OCI-LY7 (cell line): ENCODE measurements around the gene MT4. TPM values are rescaled to one million over a fixed set of nuclear protein-coding genes. Genes with fewer than 3 reads are reported as not detected.

Source experiments
- BruUV-seq: library from RNA; stranded (reverse); fragments of 400-500 nt; replicated peaks from 2 replicates; lab custom pipeline; 2021; lab: Mats Ljungman, UMichigan
- CTCF ChIA-PET: fragments of 300-600 bp; sonication (Branson Sonifier 250); formaldehyde crosslinking; loops from one replicate; lab custom pipeline; 2022; ENCODE audit warnings: antibody characterized with exemption; ENCODE audit not compliant: unreplicated experiment; lab: Charles Lee
- POLR2A ChIA-PET: fragments of 300-600 bp; sonication (Branson Sonifier 250); formaldehyde crosslinking; loops from one replicate; lab custom pipeline; 2022; ENCODE audit warnings: antibody characterized with exemption; lab: Charles Lee
- DNase-seq: peaks from one replicate; pipeline ENCODE4 v3.0.0-alpha.2; 2015; ENCODE audit warnings: low spot score
- H2AFZ ChIP-seq: fragments of 200-600 bp; sonication (generic), shearing (Covaris generic); 2 replicates; pipeline ENCODE4 v1.6.1; 2014; ENCODE audit warnings: mild to moderate bottlenecking, antibody characterized with exemption, low read length, moderate library complexity
- H3K27ac ChIP-seq: fragments of 200-600 bp; sonication (generic); 2 replicates; pipeline ENCODE4 v1.5.1; 2014; ENCODE audit warnings: mixed run types, low read depth, mild to moderate bottlenecking, moderate library complexity, low read length, inconsistent platforms; ENCODE audit not compliant: poor library complexity, severe bottlenecking
- H3K36me3 ChIP-seq: fragments of 200-600 bp; sonication (generic); 2 replicates; pipeline ENCODE4 v1.6.1; 2014; ENCODE audit warnings: mild to moderate bottlenecking, antibody characterized with exemption, low read length, moderate library complexity, mixed read lengths; ENCODE audit not compliant: insufficient read depth
- H3K4me1 ChIP-seq: fragments of 200-600 bp; sonication (generic); 2 replicates; pipeline ENCODE4 v1.5.1; 2014; ENCODE audit warnings: mild to moderate bottlenecking, low read length; ENCODE audit not compliant: insufficient read depth, poor library complexity, severe bottlenecking
- H3K4me2 ChIP-seq: fragments of 200-600 bp; sonication (generic); 2 replicates; pipeline ENCODE4 v1.6.1; 2014; ENCODE audit warnings: mild to moderate bottlenecking, low read length
- H3K4me3 ChIP-seq: fragments of 200-600 bp; sonication (generic); 2 replicates; pipeline ENCODE4 v1.5.1; 2014; ENCODE audit warnings: mild to moderate bottlenecking, low read depth, low read length; ENCODE audit not compliant: poor library complexity, severe bottlenecking
- H3K79me2 ChIP-seq: fragments of 200-600 bp; sonication (generic); 2 replicates; pipeline ENCODE4 v1.6.1; 2016; ENCODE audit warnings: low read depth, mild to moderate bottlenecking, low read length, moderate library complexity, mixed read lengths; ENCODE audit not compliant: insufficient read depth
- H3K9me2 ChIP-seq: fragments of 200-600 bp; sonication (generic); 2 replicates; pipeline ENCODE4 v1.6.1; 2016; ENCODE audit warnings: mild to moderate bottlenecking, low read length, mixed read lengths; ENCODE audit not compliant: insufficient read depth
- H3K9me3 ChIP-seq: fragments of 200-600 bp; sonication (generic); 2 replicates; pipeline ENCODE4 v1.6.1; 2014; ENCODE audit warnings: mild to moderate bottlenecking, mixed run types, low read length, mixed read lengths
- H4K20me1 ChIP-seq: fragments of 200-600 bp; sonication (generic); 2 replicates; pipeline ENCODE4 v1.6.1; 2014; ENCODE audit warnings: mild to moderate bottlenecking, antibody characterized with exemption, low read length, moderate library complexity, mixed read lengths; ENCODE audit not compliant: insufficient read depth
- CTCF ChIP-seq: fragments of 200-600 bp; sonication (generic); conservative IDR thresholded peaks from 2 replicates; pipeline ENCODE4 v1.5.1; 2014; ENCODE audit warnings: mild to moderate bottlenecking, antibody characterized with exemption, low read length, moderate library complexity, mixed read lengths
- EZH2phosphoT487 ChIP-seq: fragments of 200-600 bp; sonication (generic); IDR thresholded peaks from 2 replicates; pipeline ENCODE4 v1.6.1; 2018; ENCODE audit warnings: low read depth, borderline replicate concordance, mild to moderate bottlenecking, mixed run types, antibody characterized with exemption, low read length, moderate library complexity, mixed read lengths
- intact Hi-C: fragments of 100-400 bp; cut with micrococcal nuclease; formaldehyde crosslinking; loops from one replicate; pipeline ENCODE4 v1.10.0; 2022; ENCODE audit not compliant: unreplicated experiment
- total RNA-seq, 2 experiments: library from RNA; depleted of rRNA in 1 of 2; stranded (reverse); fragments of >200 nt in 1 of 2; shearing (Covaris generic) in 1 of 2; gene quantifications; 2 replicates each; pipeline ENCODE4 v1.2.3, GENCODE V29; 2014 to 2022

The MT4 gene
- total RNA-seq, 2 experiments from 2014 or later = not detected

DNA sequence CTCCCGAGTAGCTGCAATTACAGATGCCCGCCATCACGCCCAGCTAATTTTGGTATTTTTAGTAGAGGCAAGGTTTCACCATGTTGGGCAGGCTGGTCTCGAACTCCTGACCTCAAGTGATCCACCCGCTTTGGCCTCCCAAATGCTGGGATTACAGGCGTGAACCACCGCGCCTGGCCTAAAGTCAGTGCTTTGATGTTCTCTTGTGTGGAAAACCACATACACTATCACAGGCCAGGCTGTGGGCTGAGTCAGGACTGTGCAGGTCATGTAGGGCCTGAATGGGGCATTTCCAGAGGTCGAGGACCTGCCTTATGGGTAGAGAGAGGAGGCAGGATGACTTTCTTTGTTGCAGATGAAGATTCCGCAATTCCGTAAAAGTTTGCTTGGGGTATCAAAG is 19.4 kb downstream of the MT4 start:
- H3K4me3 ChIP-seq = no peak overlapping the region
- no peak for DNase-seq
- CTCF ChIA-PET = no interaction called here
- H2AFZ ChIP-seq = no peak overlapping the region
- no peaks in the 10 kb centered on the region for H3K4me1 ChIP-seq
- no peaks in the 10 kb centered on the region for H3K9me3 ChIP-seq
- TF ChIP-seq EZH2phosphoT487 (no peak), CTCF (no peak)
- H4K20me1 ChIP-seq = no peaks in the 10 kb centered on the region
- H3K4me2 ChIP-seq = no peak overlapping the region
- H3K79me2 ChIP-seq = no peaks in the 10 kb centered on the region
- POLR2A ChIA-PET = interaction anchor here (0.7 kb wide), 1 partner anchor 21 kb away, joined by 5 read pairs; no protein-coding TSS in a partner anchor
- intact Hi-C loops = no loop called here
- BruUV-seq = no TSS peak
- H3K36me3 ChIP-seq = no peaks in the 10 kb centered on the region
- H3K9me2 ChIP-seq = no peaks in the 10 kb centered on the region
- no peak overlapping the region for H3K27ac ChIP-seq

GRCh38 chr16:56588781-56589140 is 23.9 kb downstream of the MT4 start:
- ChIA-PET POLR2A (no interaction called here), CTCF (no interaction called here)
- H2AFZ ChIP-seq = no peak overlapping the region
- no peak overlapping the region for H3K27ac ChIP-seq
- H3K4me1 ChIP-seq = peaks cover 11% of the 10 kb centered on the region
- BruUV-seq = no TSS peak
- no peaks in the 10 kb centered on the region for H3K36me3 ChIP-seq
- H3K4me3 ChIP-seq = no peak overlapping the region
- H3K4me2 ChIP-seq = no peak overlapping the region
- H3K79me2 ChIP-seq = no peaks in the 10 kb centered on the region
- no peak for TF ChIP-seq EZH2phosphoT487
- TF ChIP-seq CTCF = no peak
- no peaks in the 10 kb centered on the region for H4K20me1 ChIP-seq
- no peak for DNase-seq
- intact Hi-C loops = no loop called here
- H3K9me2 ChIP-seq = no peaks in the 10 kb centered on the region
- H3K9me3 ChIP-seq = no peaks in the 10 kb centered on the region

- H3K4me3 ChIP-seq = no peak within 1 kb of the TSS
- intact Hi-C loops = no loop called here
- CTCF ChIA-PET = no interaction called here
These were observed 24.5 kb downstream of the MT4 start, which contains the start of gene MT3 for GRCh38 chr16:56589141-56590039. MT3 (plus strand) TSS chr16:56589528; CDS start chr16:56589591, 63 bp downstream.

More at GRCh38 chr16:56589141-56590039, 24.5 kb downstream of the MT4 start, which contains the start of gene MT3:
- Histone ChIP-seq H2AFZ (no peak within 1 kb of the TSS), H3K9me3 (no peaks in the 10 kb centered on the region), H3K79me2 (no peaks in the 10 kb centered on the region), H3K4me1 (peaks cover 11% of the 10 kb centered on the region), H4K20me1 (no peaks in the 10 kb centered on the region), H3K27ac (no peak within 1 kb of the TSS), H3K36me3 (no peaks in the 10 kb centered on the region), H3K4me2 (no peak within 1 kb of the TSS), H3K9me2 (no peaks in the 10 kb centered on the region)
- BruUV-seq = no TSS peak
- POLR2A ChIA-PET = no interaction called here
- no peak for TF ChIP-seq EZH2phosphoT487
- no peak for TF ChIP-seq CTCF
- no peak for DNase-seq
